ENCODE results near the gene LHFPL6. TPM values are rescaled to one million over a fixed set of nuclear protein-coding genes. Genes with fewer than 3 reads are reported as not detected.

LHFPL6 gene
- total RNA-seq, 3 donors from 2014 or later = 54.2 to 99.6 (median 91.7) TPM

DNA sequence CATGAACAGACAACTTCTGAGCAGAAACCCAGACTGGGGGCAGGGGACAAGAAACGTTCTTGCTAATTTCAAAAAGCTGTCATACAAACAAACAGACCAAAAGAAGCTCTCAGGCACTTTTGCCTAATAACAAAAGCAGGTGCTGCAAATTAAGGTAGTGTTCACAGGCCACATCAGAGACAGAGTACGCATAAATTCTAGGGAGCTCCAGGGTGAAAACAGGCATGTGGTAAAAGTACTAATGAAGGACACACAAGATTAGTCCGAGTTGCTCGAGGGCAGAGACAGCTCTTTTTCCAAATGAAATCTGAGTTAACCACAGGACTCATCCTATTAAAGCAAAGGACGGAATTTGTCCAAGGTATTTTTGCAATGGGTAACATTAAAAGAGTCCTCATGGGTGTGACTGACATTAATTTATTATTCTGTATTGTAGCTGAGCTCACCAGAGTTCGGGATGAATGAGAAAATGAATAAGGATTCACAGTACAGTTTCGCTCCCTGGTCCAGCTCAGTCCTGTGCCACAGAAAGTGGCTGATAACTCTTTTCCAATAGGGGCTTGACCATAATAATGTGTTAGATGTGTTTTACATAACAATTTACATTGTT is 197.3 kb downstream of the LHFPL6 start:
- intact Hi-C loops (cut with DNase I; ENCODE audit: low total_unique reads) = no loop called here
- Histone ChIP-seq H3K27ac (no peak overlapping the region), H3K27me3 (no peaks in the 10 kb centered on the region), H3K9me3 (no peaks in the 10 kb centered on the region), H3K4me3 (no peak overlapping the region), H3K4me1 (no peaks in the 10 kb centered on the region), H3K36me3 (no peaks in the 10 kb centered on the region)
- no peak for TF ChIP-seq POLR2A (IDR thresholded peaks at IDR 0.05)
- TF ChIP-seq, protein P1, sequence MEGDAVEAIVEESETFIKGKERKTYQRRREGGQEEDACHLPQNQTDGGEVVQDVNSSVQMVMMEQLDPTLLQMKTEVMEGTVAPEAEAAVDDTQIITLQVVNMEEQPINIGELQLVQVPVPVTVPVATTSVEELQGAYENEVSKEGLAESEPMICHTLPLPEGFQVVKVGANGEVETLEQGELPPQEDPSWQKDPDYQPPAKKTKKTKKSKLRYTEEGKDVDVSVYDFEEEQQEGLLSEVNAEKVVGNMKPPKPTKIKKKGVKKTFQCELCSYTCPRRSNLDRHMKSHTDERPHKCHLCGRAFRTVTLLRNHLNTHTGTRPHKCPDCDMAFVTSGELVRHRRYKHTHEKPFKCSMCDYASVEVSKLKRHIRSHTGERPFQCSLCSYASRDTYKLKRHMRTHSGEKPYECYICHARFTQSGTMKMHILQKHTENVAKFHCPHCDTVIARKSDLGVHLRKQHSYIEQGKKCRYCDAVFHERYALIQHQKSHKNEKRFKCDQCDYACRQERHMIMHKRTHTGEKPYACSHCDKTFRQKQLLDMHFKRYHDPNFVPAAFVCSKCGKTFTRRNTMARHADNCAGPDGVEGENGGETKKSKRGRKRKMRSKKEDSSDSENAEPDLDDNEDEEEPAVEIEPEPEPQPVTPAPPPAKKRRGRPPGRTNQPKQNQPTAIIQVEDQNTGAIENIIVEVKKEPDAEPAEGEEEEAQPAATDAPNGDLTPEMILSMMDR (IDR thresholded peaks at IDR 0.05) = no peak
- no peak for TF ChIP-seq POLR2AphosphoS5 (IDR thresholded peaks at IDR 0.05)
- DNase-seq (ENCODE audit: low spot score in 2 of 2) = no peak

DNA sequence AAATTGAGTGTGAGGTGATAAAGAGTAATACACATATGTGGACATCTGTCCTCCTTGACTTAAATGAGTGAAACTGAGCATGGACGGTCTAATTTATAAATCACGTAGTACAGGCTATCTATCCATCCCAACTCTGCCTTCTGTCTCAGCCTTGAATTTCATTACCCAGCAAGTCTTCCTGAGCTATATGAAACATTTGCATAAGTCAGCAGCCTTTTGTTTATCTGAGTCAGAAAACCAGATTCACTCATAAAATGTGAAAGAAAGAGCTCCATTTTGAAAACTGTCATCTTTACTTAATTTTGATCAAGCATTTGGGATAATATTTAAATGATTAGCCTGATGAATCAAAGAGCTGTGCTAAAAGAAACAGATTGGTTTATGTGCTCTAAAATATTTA is 197.9 kb downstream of the LHFPL6 start:
- intact Hi-C loops (cut with DNase I; ENCODE audit: low total_unique reads) = no loop called here
- Histone ChIP-seq H3K36me3 (no peaks in the 10 kb centered on the region), H3K27ac (no peak overlapping the region), H3K4me3 (no peak overlapping the region), H3K4me1 (no peaks in the 10 kb centered on the region), H3K9me3 (no peaks in the 10 kb centered on the region), H3K27me3 (no peaks in the 10 kb centered on the region)
- TF ChIP-seq, protein P1 (IDR thresholded peaks at IDR 0.05) = no peak
- DNase-seq (ENCODE audit: low spot score in 2 of 2) = no peak

DNA sequence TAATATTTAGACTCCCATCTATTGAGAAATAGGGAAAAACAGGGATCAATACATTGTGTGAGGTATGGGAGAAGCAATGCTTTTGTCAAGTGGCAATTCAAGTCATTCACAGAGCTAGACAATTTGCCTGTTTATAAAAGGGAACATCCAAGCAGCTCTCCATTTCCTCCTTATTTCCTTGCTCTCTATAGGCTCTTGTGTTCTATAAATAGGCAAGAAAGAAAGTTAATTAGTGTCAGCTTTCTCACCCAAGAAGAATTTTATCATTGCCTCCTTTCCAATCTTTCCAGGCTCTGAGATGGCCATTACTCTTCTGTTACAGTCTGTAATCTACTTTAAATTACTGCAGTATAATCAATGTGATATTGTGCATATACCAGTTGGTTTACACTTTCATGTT is 199.9 kb downstream of the LHFPL6 start:
- Histone ChIP-seq H3K36me3 (no peaks in the 10 kb centered on the region), H3K9me3 (no peaks in the 10 kb centered on the region), H3K4me1 (no peaks in the 10 kb centered on the region), H3K27ac (no peak overlapping the region), H3K4me3 (no peak overlapping the region), H3K27me3 (no peaks in the 10 kb centered on the region)
- TF ChIP-seq POLR2AphosphoS5 (IDR thresholded peaks at IDR 0.05) (no peak), POLR2A (IDR thresholded peaks at IDR 0.05) (no peak)
- TF ChIP-seq, protein P1 (IDR thresholded peaks at IDR 0.05) = no peak
- intact Hi-C loops (cut with DNase I; ENCODE audit: low total_unique reads) = no loop called here
- no peak for DNase-seq (ENCODE audit: low spot score in 2 of 2)

DNA sequence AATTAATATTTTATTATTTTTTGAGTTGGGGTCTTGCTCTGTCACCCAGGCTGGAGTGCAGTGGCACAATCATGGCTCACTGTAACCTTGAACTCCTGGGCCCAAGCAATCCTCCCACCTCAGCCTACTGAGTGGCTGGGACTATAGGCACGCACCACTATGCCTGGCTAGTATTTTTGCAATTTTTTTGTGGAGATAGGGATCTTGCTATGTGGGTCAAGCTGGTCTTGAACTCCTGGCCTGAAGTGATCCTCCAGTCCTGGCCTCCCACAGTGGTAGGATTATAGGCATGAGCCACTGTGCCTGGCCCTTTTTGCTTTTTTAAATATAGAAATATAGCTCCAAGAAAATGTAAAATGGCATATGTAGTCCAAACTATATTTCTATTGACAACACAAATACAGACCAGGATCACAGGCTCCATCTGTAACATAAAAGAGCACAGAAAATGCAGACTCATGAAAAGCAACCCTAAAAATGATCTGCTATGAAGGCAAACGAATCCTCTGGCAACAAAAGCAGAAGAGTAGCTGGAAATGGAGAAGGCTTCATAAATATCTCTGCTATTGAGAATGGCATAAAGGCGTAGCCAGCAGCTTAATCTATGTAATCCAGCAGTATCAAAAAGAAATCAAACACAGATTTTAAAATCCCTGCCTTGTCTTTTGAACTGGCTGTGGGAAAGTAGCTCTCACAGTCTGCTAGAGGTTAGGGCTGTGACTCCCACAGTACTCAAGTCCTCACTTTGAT is 200.6 kb downstream of the LHFPL6 start:
- Histone ChIP-seq H3K4me3 (no peak overlapping the region), H3K27me3 (no peaks in the 10 kb centered on the region), H3K36me3 (no peaks in the 10 kb centered on the region), H3K9me3 (no peaks in the 10 kb centered on the region), H3K27ac (no peak overlapping the region), H3K4me1 (no peaks in the 10 kb centered on the region)
- intact Hi-C loops (cut with DNase I; ENCODE audit: low total_unique reads) = no loop called here
- TF ChIP-seq, protein P1 (IDR thresholded peaks at IDR 0.05) = no peak
- no peak for TF ChIP-seq POLR2AphosphoS5 (IDR thresholded peaks at IDR 0.05)
- no peak for TF ChIP-seq POLR2A (IDR thresholded peaks at IDR 0.05)
- DNase-seq (ENCODE audit: low spot score in 2 of 2) = no peak

DNA sequence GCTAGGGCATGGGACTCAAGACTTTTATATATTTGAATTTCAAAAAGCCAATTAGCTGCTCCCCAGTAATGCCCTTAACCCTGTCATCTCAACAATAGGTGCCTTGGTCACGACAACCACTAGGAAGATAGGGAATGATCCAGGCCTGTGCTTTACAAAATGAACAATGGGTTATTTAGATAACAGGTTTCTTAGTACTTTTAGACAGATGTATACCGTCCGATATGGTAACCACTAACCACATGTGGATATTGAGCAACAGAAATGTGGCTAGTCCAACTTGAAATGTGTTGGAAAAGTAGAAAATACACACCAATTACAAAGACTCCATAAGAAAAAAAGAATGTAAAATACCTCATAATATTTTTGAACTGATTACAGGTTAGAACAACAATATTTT is 201.2 kb downstream of the LHFPL6 start:
- H3K4me3 ChIP-seq = no peak overlapping the region
- H3K27ac ChIP-seq = no peak overlapping the region
- no peaks in the 10 kb centered on the region for H3K36me3 ChIP-seq
- no peaks in the 10 kb centered on the region for H3K9me3 ChIP-seq
- TF ChIP-seq POLR2A (IDR thresholded peaks at IDR 0.05) (no peak), POLR2AphosphoS5 (IDR thresholded peaks at IDR 0.05) (no peak)
- TF ChIP-seq, protein P1 (IDR thresholded peaks at IDR 0.05) = no peak
- DNase-seq (ENCODE audit: low spot score in 2 of 2) = no peak
- no peaks in the 10 kb centered on the region for H3K4me1 ChIP-seq
- intact Hi-C loops (cut with DNase I; ENCODE audit: low total_unique reads) = no loop called here
- no peaks in the 10 kb centered on the region for H3K27me3 ChIP-seq
